ENCODE measurements around the gene EFCAB3.
"Not testable (repeated sequence)": the region's sequence is repeated elsewhere in the genome, so short reads cannot be mapped to it uniquely, and the experiment has no call there.

GRCh38 chr17:62454111-62454510 lies 73.8 kb downstream of the EFCAB3 start:
- not testable (repeated sequence) for TF ChIP-seq ZNF274 (IDR thresholded peaks at IDR 0.05; ENCODE audit: low read depth, low read length); YY1 (IDR thresholded peaks at IDR 0.05; ENCODE audit: insufficient read depth, insufficient read length)

Measured in NT2/D1 (cell line).